Activated CD4-positive, alpha-beta T cell treated with anti-CD3 and anti-CD28 coated beads, Interleukin-2, amount 50 U/mL, for 16 hours (primary cell): ENCODE measurements around the gene CCDC142.

Experiments
- DNase-seq: peaks from one replicate; pipeline ENCODE4 v3.0.0-alpha.2; 2020

The CCDC142 gene

DNA sequence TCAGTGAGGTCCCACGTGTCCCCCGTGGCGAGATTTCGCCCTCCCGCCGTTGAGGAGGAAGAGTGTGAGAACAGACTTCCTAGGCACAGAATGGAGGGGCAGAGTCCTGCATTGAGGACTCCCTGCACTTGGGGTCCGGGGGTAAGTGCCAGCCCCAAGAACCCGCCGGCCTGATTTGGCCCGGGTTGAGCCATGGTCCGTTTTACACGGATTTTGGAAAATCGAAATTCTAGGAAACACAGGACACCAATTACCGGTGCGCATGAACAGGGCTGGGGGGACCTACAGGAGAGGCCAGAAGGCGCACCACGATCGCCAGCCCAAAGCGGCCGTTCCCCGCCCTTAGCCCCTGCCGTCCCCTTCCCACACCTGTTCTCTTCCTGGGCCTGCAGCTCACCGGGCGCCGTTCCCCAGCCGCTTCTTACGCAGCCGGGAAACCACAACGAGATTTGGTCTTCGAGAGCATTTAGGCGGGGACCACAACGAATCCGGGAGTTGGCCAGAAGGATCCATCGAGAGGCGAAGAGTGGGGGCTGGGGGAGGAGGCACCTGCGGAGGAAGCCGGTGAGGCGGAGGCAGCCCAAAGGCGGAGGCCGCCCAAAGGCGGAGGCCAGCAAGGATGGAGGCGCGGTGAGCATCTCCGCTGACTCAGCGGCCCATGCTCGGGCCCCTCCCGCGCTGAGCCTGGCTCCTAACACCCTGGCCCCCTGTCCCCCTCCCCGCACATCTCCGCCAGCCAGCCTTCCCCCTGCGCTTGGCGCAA is 31.0 kb upstream of the CCDC142 start:
- peak; percentile 28 for DNase-seq

- no peak for DNase-seq
Measured at GRCh38 chr2:74512744-74513604, 30.2 kb upstream of the CCDC142 start.

GRCh38 chr2:74511104-74511989 is 28.5 kb upstream of the CCDC142 start:
- no peak for DNase-seq

DNA sequence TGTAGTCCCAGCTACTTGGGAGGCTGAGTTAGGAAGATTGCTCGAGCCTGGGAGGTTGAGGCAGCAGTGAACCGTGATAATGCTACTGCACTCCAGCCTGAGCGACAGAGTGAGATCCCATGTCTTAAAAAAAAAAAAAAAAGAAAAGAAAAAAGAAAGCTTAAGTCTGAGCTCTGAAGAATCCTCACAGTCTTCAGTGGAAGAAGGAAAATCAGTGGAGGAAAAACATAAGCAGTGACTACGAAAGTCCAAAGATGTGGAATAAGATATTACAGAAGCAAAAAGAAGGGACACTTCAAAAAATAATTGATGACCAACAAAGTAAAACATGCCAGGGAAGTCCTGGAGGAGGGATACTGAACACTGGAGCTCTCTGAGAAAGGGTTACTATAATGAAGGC is 27.5 kb upstream of the CCDC142 start:
- no peak for DNase-seq

DNA sequence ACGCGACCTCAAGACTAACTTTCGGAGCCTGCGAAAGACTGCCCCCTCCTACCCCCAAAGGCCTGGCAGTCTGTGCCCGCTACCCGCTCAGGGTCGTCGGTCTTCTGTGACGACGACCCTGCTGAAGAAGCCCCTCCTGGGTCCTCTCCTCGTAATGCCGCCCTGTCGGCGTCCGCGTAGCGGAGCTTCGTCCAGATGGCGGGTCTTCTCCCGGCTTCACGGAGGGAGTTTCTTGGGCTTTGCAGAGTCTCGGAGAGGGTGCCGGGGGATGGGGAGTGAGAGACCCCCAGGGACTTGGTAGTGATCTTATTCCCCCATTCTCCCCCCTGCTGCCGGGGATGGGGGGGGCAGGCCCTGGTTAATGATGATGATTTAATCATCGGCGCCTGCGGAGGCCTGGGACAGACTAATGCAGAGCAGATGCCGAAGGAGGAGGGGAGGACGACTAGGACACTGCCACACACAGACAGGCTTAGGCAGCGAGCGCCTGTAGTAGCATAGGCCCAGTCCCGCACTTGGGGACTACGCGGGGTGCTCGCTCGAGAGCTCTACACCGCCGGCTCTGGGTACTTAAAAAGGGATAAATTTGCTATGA is 25.2 kb upstream of the CCDC142 start:
- no peak for DNase-seq

DNA sequence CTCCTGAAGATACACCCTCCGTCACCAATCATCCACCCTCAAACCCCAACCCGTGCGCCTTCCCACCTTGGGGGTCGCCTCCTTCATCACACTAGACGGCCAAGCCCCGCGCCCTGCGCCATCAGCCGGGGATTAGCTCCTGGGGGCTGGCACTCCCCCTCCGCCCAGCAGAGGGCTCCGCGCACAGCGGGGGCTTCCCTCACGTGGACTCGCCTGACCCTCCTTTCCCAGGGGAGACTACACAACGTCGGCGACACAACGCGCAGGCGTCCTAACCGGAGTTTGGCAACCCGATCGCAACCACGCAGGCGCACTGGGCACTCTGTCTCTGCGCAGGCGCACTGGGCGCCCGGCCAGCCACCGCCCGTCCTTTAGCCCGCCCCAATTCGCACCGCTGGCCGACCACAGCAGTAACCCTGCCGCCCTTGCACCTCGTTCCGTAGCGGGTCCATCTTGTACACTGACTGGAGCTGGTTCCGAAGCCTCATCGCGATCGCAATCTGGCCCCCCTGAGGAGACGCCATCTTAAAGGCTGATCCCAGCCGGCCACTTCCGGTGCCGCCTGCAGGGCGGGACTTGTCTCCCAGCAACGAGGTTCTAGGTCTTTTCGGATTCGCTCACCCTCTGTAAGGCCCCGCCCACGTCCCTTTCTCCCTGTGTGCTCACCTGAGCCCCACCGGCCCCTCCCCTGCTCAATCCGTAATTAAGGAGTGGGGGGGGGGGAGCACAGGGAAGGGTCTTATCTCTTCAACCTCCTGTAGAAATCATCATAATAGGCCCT is 24.5 kb upstream of the CCDC142 start, which contains the start of gene PCGF1:
TSS of gene PCGF1 (minus strand) at position 551 of the 781 bp plus-strand sequence. CDS start at position 524, 27 bp downstream.
- DNase-seq = peak; percentile 99

- DNase-seq = no peak
Measured at GRCh38 chr2:74505448-74506246, 22.8 kb upstream of the CCDC142 start.

- no peak for DNase-seq
Measured at GRCh38 chr2:74504591-74504990, 21.8 kb upstream of the CCDC142 start.

DNA sequence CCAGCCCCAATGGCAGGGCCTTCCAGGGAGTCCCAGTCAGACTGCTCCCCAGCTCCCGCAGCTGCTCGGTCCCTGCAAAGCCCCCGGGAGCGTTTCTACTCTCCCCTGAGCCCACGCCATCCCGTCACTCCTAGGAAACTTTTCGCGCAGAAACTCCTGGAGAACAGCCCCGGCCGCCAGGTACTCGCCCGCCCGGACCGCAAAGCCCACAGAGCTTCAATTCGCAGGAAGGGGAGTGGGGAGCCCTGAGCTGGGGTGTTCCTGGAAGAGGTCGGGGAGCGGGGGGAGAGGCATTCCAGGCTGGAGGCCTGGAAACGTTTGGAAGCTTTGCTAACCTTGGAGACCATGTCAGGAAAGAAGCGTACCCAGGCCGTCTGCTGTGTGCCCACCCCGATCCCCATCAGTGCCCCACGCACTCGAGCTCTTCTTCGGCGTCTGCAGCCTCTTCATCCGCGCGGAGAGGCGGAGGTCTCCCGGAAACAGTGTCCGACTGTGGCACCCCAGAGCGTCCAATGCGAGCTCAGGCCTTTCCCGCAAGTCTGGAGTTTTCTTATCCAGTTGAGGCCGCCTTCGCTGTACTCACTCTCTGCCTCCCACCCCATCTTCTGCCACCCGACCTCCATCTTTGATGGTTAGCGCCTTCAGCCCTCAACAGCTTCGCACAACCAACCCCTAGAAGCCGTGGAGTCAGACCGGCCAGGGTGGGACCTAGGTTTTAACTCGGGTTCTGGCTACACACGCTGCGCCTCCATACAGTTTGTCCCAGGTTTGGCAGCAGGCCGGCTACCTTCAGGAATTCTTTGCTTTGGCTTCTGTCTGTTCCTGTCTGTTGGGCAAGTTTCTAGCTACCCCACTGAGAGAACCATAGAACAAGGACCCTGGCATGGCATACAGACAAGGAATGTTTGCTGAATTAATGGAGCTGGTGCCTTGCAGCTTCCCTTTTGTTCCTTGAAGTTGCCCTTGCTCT is 21.0 kb upstream of the CCDC142 start:
- DNase-seq = no peak

DNA sequence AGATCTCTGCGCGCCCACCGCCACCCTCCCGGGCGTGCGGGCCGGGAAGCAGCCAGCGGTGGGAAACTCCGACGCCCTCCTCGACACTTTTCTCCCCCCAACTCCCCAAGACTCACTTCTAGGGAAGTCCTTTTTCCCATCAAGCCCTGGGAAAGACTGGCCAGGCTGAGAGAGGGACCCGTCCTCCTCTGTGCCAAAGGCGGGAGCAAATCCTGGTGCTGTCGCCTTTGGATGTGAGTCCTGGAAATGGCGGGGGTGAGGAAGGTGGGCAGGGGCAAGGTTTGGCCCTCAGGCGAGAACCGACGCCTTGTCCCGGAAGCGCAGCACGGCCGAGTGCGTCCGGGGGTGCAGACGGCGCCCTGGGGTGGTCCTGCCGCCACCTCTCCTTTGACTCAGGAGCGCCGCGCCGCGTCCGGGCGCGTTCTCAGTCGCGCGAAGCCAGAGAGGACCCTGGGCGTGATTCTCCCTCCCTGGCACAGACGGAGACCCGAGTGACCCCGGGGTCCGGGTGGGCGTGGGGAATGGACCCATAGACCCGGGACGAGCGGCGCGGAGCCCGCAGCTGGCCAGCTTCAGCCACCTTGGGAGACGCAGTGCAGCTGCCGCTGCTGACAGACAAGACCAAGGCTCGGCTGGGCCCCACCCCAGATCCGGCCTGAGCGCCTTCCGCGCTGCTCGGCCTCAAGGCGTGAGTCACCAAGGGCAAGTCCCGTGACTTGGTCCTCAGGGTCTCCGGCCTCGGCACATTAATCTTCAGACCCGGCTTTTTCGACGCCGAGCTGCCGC is 20.1 kb upstream of the CCDC142 start:
- DNase-seq = peak; percentile 78

- no peak for DNase-seq
Measured at GRCh38 chr2:74502147-74502719, 19.4 kb upstream of the CCDC142 start.

DNA sequence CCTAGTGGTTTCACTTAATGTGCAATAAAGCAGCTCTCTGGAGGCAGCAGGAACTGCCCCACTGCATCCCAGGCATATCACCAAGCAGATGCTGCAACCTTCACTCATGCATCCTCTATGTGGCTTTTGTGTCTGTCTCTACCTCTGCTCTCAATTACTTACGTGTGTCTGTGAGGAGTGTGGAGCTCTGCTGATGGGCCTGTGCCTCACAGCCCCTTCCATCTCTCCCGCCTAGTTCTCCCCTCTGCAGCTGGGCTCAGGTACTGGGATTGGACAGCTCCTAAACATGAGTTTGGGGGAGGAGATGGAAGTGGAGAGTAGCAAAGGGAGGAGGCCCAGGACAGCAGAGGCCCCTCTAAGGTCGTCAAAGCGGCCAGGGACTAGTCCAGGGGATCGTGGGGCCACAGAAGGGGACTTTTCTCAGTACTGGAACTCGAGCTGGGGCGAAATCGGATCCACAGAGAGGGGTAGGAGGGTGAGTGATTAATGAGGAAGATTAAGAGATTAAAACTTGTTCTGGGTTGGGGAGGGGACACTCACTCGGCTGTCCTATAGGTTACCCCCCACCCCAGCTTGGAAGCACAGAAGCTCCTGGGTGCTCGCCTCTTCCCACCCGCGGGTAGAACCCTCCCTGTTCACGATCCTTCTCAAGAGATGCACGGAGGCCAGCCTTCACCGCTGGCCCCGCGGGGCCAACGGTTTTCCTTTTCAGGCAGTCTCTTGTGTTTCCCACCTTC is 18.7 kb upstream of the CCDC142 start:
- DNase-seq = no peak

DNA sequence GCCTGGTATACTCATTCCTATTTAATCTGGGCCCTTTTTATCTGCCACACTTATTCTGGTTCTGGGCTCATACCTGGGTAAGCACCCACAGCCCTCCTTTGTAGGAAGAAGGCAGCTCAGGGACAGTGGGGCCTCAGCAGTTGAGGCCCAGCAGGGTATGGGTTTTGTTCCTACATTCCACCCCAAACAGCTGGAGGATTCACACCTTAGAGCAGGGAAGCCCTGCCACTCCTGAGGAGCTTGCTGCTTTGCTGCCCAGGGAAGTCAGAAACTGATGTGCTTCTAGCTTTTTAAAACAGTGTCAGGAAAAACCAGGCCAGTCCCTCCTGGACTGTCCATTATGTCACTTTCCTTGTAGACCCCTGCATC is 17.8 kb upstream of the CCDC142 start:
- no peak for DNase-seq

GRCh38 chr2:74499940-74500577 is 17.3 kb upstream of the CCDC142 start:
- DNase-seq = no peak

DNA sequence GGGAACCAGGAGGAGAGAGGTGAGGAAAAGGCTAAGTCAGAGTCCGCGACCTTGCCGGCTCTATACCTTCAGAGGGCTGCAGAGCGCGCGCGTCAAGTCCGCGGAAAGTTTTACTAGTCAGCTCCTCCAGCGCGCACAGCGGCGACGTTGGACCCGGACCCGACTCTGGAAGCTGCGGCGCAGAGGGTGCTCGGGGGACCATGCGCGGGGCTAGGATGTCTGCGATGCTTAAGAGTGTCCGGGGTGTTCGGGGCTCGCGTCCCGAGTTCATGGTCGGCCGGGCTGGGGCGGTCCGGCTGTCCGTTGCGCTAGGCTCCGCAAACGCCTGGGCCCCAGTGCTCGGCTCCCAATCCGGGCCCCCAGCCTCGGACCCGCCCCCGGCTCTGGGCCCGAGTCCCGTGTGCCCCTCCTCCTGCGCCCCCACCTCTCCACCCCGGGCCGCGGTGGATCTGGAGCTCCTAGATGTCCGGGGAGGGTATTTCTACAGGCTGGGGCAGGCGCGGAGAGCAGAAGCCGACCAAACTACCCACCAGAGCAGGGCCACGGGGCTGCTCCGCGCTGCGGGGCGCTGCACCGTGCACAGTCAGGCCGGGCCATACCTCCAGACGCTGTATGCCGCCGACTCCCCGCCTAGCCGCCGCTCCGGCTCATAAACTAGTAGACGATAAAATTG is 16.6 kb upstream of the CCDC142 start, which contains the start of gene LBX2:
TSS of gene LBX2 (minus strand) at position 337 of the 673 bp plus-strand sequence. CDS start at position 271, 66 bp downstream.
- DNase-seq = peak; percentile 35

DNA sequence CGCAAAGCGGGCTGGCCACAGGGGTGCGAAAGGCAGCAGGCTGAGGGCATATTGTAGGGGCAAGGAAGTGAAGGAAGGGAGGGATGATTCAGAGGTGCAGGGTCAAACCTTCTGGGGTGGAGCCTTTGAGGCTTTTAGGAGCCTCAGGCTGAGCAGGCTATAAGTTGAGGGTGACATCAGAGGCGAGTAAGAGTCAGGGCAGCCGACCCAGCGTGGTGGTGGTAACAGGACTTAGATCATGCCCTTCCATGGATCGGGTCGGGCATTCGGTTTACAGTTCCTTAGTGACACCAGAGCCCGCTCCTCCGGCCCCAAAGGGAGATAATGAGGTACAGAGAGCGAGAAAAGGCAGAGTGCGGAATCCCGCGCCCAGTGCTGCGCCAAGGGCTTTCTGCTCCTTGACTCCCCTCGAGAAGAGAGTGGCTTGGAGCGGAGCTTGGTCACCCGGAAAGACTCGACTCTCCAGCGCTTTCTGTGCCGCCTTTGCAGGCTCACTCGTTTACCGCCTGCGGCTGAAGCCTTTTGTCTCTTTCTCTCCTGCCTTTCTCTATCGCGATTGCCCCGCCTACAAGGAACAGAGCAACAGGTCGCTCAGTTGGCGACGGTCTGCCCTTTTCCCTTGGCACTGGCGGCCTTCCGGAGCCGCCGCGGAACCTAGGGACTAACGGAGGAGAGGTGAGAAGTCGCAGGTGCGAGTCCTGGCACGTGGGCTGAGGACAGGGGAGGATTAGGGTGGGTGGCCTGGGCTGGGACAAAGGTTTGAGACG is 15.9 kb upstream of the CCDC142 start:
- DNase-seq = peak; percentile 60
